ENCODE results near the gene PKNOX2.

PKNOX2 gene

GRCh38 chr11:125154378-125155099 lies 10.0 kb upstream of the PKNOX2 start:
- no peak for DNase-seq

- DNase-seq = no peak
These were observed 9.5 kb upstream of the PKNOX2 start for GRCh38 chr11:125155100-125155444.

DNA sequence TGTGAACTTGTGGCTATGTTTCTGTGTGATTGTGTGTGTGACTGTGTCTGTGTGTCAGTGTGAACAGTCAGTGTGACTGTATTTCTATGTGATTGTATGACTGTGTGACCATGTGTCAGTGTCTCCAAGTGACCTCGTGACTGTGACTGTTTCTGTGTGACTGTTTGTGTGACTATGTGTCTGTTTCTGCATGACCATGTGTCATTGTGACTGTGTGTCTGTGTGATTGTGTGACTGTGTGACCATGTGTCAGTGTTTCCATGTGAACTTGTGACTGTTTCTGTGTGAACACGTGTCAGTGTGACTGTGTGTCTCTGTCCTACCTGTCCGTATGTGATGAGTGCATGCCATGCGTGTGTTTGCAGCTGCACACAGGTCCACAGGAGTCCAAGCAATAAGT lies 8.8 kb upstream of the PKNOX2 start:
- no peak for DNase-seq

DNA sequence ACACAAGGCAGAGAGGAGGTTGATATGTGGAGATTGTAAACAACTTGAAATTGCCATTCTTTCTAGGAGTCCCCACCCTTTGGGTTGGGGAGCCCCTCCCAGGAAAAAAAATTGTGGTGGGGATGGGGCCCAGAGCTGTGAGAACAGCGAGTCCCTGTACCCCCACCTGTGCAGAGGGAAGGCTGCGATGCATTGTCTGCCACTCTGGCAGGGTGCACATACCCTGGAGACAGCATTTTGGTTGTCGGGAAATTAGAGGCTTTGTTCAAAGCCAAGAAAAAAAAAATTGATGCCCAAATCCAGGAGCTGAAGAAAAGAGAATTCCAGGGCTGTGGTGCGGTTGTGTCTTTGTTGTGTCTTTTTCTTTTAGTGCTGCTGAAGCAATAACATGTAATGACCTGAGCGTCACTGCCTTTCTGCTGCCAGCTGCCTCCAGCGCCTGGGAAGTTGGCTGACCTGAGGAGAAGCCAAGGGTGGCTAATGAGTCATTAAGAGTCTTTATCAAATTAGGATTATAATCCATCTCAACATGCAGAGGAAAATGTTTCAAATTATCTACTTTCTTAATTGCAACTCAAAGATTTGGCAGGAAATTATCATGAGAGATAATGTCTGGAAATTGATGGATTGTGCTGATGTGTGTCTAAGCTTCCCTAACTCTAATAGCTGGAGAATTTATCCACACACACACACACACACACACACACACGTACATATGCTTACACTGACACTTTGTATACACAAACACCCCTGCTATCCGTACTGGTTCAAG lies 8.0 kb upstream of the PKNOX2 start:
- no peak for DNase-seq

DNA sequence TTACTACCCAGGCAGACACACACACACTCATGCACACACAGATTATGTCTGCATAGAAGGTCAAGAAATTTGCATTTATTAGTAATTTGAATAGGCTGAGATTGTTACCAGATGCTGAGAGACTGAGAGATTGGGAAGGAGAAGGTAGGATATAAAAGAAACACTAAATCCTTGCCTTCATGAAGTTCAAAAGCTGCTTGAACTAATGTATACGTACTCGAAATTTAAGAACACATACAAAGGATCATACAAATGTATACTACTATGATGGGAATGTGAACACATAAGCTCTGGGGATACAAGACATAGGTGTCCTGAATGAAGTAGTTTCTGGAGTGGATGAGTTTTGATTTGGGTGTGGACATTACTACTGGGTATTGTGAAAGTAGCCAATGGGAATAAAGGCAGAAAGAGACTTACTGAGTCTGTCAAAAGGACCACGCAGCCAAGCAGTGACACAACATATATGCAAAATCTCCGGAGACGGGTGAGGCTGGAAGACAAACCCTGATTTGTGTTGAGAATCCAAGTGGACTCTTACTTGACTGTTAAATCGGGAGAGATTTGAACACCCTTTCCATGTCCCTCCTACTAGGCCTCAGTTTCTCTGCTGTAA lies 7.3 kb upstream of the PKNOX2 start:
- no peak for DNase-seq

DNA sequence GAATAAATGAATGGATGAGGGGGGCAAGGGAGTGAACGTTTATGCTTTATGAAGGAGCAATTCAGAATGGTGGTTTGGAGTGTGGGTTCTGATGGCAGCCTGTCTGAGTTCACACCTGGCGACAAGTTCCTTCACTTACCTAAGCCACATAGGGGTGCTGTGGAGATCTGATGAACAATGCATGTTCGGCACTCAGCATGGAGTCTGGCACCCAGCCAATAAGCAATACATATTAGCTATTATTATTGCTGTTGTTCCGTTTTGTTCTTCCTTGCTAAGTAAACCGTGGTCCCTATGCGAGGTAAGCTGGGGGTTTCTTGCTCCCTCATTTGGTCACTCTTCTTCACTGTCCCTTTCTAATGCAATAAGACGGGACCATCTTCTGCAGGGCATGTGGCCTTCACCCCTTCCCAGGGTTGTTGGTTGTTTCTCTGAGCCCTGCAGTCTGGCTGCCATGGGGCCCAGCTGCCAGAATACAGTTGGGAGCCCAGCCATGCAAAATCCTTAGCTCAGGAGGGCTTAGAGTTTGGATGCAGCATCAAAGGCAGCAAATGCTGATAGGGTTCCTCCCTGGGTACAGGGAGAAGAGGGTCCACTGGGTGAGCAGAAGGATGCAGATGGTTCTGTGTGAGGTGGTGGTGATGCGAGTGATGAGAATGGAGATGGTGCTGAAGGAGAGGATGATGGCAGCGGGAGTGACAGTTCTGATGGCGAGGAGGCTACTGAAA lies 6.4 kb upstream of the PKNOX2 start:
- no peak for DNase-seq

- DNase-seq = no peak
These were observed 1.8 kb upstream of the PKNOX2 start for GRCh38 chr11:125162743-125163142.

DNA sequence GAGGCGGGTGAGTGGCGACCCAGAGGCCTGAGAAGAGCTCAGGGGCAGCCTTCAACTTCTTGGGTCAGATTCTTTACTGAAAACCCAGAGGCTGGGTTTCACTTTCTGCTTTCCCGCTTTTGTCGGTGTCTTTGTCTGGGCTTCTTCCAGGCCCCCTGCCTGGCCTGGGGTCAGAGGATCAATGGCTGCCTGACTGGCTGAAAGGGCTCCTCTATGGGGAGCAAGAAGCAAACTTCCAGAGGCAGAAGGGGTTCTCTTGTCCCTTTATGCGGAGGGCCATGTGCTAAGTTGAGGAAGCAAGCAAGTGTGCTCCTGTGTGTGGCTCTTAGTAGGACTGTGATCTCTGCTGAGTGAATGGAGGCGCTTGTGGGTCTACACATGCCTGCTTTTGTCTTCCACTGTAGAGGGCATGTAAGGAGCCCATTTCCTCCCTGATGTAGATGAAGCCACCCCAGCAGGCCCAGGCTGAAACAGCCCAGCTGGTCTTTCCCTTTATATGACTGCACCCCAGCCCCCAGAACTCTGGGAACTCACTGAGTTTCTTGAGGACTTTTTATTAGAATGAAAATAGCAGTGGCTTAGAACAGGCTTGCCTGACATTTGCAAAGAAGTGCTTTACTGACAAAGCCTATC lies 1.0 kb upstream of the PKNOX2 start:
- DNase-seq = no peak

DNA sequence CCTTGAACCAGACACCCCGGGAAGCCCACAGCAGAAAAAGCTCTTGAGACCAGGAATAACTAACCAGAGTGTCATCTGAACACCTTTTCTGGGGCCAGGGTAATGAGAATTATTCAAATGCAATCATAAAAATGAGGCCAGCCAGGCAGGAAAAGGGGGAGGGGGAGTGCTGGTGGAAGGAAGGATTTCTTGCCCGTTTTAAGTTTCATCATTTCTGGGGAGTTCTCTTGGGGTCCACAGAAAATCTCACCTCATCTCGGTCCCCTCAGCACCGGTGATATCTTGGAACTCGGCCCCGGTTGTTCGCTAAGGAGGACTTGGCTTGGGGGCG lies 495 bp upstream of the PKNOX2 start:
- no peak for DNase-seq

GRCh38 chr11:125165111-125165842 lies 726 bp downstream of the PKNOX2 start:
- peak in 15 of 56 donors; percentile 17 to 65 (median 46) for DNase-seq

- peak in 10 of 56 donors; percentile 9 to 52 (median 30) for DNase-seq
These were observed 1.6 kb downstream of the PKNOX2 start for GRCh38 chr11:125165843-125166763.

GRCh38 chr11:125166764-125167291 lies 2.3 kb downstream of the PKNOX2 start:
- DNase-seq = no peak

DNA sequence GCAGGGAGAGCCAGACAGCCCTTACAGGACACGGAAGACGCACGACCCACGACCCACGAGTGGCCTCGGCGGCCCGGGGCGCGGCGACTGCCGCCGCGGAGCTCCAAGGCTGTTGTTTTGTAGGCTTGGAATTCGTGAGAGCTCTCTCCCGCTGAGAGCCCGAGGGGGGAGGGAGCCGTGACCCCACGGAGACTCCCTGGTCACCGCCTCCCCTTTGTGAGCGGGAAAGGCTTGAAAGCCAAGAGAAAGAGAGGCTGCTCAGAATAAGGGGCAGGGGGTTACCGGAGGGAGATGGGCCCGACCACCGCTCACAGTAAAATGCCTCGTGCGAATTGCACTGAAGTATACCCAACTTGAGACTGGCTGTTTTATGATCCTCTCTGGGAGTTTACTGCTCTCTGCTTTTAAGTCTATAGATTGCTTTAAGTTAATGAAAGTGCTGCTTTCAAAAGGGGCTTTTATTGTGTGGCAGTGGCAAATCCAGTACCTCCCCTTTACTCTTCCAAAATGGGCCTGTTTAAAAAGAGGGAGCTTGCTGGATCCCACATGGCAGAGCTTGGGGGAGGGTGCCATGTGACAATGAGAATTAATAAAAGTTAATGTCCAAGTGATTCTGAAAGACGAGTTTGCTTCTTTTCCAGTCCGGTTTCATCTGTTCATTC lies 2.9 kb downstream of the PKNOX2 start:
- peak in 9 of 56 donors; percentile 12 to 45 (median 27) for DNase-seq

DNA sequence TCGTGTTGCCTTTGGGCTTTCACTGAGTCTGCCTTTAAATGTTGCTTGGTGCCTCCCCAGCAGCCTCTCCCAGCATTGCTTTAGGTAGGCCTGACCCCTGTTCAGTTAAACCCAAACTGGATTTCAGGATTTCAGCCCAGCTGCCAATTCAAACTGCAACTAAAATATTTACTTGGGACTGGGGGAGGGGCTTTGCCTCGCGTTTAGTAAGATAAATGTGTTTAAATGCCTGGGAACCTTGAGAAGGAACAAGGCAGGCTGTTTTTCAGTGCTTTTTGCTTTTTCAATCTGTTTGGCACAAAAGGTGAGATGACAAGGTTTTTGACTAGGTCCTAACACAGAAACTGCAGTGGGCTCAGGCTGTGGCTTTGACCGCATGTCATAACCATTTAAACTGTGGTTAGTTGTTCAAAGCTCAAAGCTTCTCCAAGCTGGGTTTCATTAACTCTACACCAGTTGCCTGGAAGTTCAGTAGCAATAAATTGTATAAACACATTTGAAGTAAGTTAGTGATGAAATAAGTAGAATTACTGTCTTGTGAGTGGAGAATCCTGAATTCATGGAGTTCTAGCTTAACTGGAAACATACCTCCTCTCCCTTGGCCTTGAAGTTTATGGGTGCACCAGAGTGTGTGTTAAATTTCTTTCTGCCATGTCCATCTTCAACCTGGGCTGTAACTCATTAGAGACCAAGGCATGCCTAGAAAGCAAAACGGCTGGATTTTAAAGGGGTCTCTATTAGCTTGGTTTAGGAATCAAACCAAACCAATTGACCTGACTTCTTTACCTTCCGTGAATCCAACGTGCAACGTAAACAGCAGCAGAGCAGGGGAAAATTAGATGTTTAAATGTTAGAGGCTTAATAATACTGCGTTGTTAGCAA lies 3.6 kb downstream of the PKNOX2 start:
- DNase-seq = peak in 1 of 56 donors; percentile 6

DNA sequence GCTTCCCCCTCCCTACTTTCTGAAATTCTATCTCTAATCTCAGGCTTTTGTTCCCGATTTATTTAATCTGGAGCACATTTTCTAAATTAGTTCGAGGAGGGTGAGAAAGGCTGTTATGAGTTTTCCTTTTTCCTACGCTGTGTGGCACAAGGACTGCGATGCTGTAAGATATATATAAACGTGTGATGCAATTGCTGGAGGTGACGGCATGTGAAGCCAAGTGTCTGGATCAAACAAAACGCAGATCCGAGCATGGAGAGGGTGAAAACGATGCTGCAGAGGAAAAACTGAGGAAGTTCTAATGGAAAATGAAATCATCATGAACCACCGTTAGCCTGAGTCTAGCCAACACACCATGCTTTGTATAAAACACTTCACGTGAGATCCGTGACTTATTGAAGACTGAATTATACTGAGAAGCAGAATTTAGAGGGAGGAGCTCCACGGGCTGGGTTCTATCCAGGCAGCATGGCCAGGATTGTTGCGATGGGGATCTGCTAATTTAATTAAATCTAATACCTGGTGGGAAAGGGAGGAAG lies 4.4 kb downstream of the PKNOX2 start:
- peak in 3 of 56 donors; percentile 7 to 32 (median 9) for DNase-seq

DNA sequence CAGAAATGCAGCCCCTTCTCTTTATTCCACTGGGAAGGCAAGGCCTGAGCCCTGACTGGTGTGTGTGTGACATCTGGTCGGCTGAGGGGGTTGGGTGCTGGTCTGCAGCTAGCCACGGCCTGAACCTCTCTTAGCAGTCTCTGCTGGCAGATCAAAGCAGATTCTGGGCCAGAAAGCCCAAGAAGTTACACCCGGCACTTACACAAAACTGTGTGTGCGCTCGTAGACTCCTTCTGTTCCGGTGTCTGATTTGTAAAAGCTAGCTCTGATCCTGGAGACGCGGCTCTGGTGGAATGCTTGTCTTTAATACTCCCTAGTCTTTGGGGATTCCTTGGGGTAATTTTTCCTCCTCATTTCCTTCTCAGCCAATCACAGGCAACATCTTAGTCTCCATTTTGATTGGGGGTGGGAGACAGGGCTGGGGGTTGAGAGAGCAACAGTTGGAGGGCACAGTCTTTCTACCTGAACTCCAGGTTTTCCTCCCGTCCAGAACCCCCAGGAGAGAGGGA lies 5.5 kb downstream of the PKNOX2 start:
- peak in 1 of 56 donors; percentile 22 for DNase-seq

- DNase-seq = no peak
These were observed 6.0 kb downstream of the PKNOX2 start for GRCh38 chr11:125170510-125171031.

Measured in nucleus accumbens (tissue), 56 donors.